Effector memory CD4-positive, alpha-beta T cell (primary cell): ENCODE data around the gene OR6B1.
"Not testable (repeated sequence)": the region's sequence is repeated elsewhere in the genome, so short reads cannot be mapped to it uniquely, and the experiment has no call there.

ENCODE experiments used
- DNase-seq, 3 donors: peaks; one replicate each; pipeline ENCODE4 v3.0.0-alpha.2; 2020
- H3K27ac ChIP-seq: 2 replicates; pipeline ENCODE4 v1.7.0; 2013; ENCODE audit warnings: mild to moderate bottlenecking, low read length, moderate library complexity; ENCODE audit not compliant: insufficient read depth, poor library complexity, severe bottlenecking
- H3K27me3 ChIP-seq: replicated peaks from 2 replicates; pipeline ENCODE4 v1.7.0; 2013; ENCODE audit warnings: mild to moderate bottlenecking, low read length; ENCODE audit not compliant: insufficient read depth, control insufficient read depth, poor library complexity, severe bottlenecking
- H3K36me3 ChIP-seq: 2 replicates; pipeline ENCODE4 v1.7.0; 2013; ENCODE audit warnings: mild to moderate bottlenecking, low read length, moderate library complexity; ENCODE audit not compliant: control insufficient read depth, insufficient read depth
- H3K4me1 ChIP-seq: 2 replicates; pipeline ENCODE4 v1.7.0; 2013; ENCODE audit warnings: low read length, mild to moderate bottlenecking; ENCODE audit not compliant: control insufficient read depth, insufficient read depth, poor library complexity, severe bottlenecking
- H3K4me3 ChIP-seq: 2 replicates; pipeline ENCODE4 v1.7.0; 2013; ENCODE audit warnings: low read length, low read depth, mild to moderate bottlenecking; ENCODE audit not compliant: insufficient read depth, poor library complexity, severe bottlenecking
- H3K9me3 ChIP-seq: 2 replicates; pipeline ENCODE4 v1.7.0; 2013; ENCODE audit warnings: mild to moderate bottlenecking, low read length, moderate library complexity; ENCODE audit not compliant: control insufficient read depth

The OR6B1 gene

DNA sequence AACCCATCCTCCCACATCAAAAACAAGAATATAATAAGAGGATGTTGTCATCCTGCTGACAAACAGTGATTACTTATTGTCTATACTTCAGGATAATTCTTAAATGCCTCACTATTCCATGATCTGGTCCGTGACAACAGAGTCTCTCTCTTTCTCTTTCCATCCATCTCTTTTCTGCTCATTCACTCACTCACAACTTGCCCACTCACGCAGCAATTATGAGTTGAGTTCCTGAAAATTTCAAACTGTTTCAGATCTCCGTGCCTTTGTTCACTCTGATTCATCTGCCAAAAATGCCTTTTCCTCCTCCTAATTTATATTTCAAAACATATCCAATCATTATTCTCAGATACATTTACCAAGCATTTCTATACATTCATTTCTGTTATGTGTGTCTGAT, 1.4 kb downstream of the OR6B1 start:
- Histone ChIP-seq H3K9me3 (no peaks in the 10 kb centered on the region), H3K4me1 (no peaks in the 10 kb centered on the region), H3K36me3 (no peaks in the 10 kb centered on the region), H3K27me3 (no peaks in the 10 kb centered on the region), H3K27ac (no peak overlapping the region), H3K4me3 (no peak overlapping the region)
- no peak for DNase-seq

GRCh38 chr7:144004703-144005102, 4.6 kb downstream of the OR6B1 start:
- H3K27ac ChIP-seq, result no peak overlapping the region
- no peaks in the 10 kb centered on the region for H3K36me3 ChIP-seq
- no peak for DNase-seq
- no peak overlapping the region for H3K4me3 ChIP-seq
- no peaks in the 10 kb centered on the region for H3K27me3 ChIP-seq
- H3K9me3 ChIP-seq, result no peaks in the 10 kb centered on the region
- no peaks in the 10 kb centered on the region for H3K4me1 ChIP-seq

- H3K9me3 ChIP-seq, result no peaks in the 10 kb centered on the region
- H3K4me3 ChIP-seq, result no peak overlapping the region
- H3K27ac ChIP-seq, result no peak overlapping the region
- no peaks in the 10 kb centered on the region for H3K27me3 ChIP-seq
- no peaks in the 10 kb centered on the region for H3K36me3 ChIP-seq
- H3K4me1 ChIP-seq, result no peaks in the 10 kb centered on the region
- no peak for DNase-seq
These were observed 6.0 kb downstream of the OR6B1 start for GRCh38 chr7:144006029-144006691.

DNA sequence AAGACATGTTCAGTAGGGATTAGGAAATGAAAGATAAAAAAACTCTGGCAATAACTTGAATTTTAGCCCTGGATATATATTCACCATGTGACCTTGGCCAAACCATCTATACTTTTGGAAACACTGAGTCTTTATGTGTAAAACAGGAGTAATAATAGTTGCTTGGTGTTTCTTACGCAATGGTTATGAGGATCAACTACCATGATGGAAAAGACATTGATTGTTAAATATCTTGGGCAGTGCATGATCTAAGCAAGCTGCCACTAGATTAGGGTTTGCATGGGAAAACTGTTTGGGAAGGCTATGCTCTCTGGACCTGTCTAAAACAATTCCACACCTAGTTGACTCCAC, 6.5 kb downstream of the OR6B1 start:
- Histone ChIP-seq H3K4me1 (no peaks in the 10 kb centered on the region), H3K4me3 (no peak overlapping the region), H3K36me3 (no peaks in the 10 kb centered on the region)

GRCh38 chr7:144009361-144009760, 9.2 kb downstream of the OR6B1 start:
- Histone ChIP-seq H3K9me3 (no peaks in the 10 kb centered on the region), H3K27me3 (no peaks in the 10 kb centered on the region), H3K4me1 (no peaks in the 10 kb centered on the region), H3K27ac (no peak overlapping the region), H3K36me3 (no peaks in the 10 kb centered on the region), H3K4me3 (no peak overlapping the region)
- DNase-seq, result no peak

More for the DNA sequence above, 6.5 kb downstream of the OR6B1 start:
- Histone ChIP-seq H3K27me3 (no peaks in the 10 kb centered on the region), H3K9me3 (no peaks in the 10 kb centered on the region), H3K27ac (no peak overlapping the region)
- no peak for DNase-seq

DNA sequence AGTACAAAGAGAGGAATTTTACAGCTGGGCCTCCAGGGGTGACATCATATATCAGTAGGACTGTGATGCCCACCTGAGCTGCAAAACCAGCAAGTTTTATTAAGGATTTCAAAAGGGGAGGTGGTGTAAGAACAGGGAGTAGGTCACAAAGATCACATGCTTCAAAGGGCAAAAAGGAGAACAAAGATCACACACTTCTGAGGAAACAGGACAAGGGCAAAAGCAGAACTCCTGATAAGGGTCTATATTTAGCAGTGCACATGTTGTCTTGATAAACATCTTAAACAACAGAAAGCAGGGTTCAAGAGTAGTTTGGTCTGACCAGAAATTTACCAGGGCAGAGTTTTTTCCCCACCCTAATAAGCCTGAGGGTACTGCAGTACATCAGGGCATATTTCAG, 9.9 kb downstream of the OR6B1 start:
- not testable (repeated sequence) for DNase-seq, H3K4me3 ChIP-seq, H3K27ac ChIP-seq, H3K4me1 ChIP-seq, H3K9me3 ChIP-seq, H3K27me3 ChIP-seq, H3K36me3 ChIP-seq

GRCh38 chr7:144010821-144011220, 10.7 kb downstream of the OR6B1 start:
- H3K36me3 ChIP-seq, H3K27ac ChIP-seq, H3K4me1 ChIP-seq, H3K4me3 ChIP-seq, DNase-seq, H3K27me3 ChIP-seq, H3K9me3 ChIP-seq: not testable (repeated sequence)

DNA sequence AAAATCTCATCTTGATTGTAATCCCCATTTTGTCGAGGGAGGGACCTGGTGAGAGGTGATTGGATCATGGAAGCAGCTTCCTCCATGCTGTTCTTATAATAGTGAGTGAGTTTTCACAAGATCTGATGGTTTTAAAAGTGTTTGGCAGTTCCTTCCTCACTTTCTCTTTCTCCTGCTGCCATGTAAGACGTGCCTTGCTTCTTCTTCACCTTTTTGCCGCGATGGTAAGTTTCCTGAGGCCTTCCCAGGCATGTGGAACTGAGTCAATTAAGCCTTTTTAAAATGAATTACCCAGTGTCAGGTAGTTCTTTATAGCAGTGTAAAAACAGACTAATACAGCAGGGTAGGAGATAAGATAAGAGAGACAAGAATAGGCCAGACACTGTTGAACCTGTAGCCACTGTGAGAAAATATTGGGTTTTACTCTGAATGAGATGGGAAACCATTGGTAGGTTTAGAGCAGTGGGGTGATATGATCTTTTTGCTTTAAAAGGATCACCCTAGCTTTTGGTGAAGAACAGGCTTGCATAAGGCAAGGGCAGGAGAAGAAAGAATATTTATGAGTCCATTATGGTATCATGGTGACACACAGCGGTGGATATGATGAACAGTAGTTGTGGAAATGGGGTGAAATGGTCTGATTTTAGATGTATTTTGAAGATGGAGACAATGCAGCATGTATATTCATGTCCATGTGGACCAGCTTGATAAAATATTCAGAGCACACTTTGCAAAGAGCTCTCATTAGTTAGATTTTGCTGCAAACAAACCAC, 11.5 kb downstream of the OR6B1 start:
- Histone ChIP-seq H3K27ac (no peak overlapping the region), H3K4me1 (no peaks in the 10 kb centered on the region), H3K36me3 (no peaks in the 10 kb centered on the region), H3K27me3 (no peaks in the 10 kb centered on the region), H3K4me3 (no peak overlapping the region), H3K9me3 (no peaks in the 10 kb centered on the region)
- no peak for DNase-seq

- Histone ChIP-seq H3K27me3 (no peaks in the 10 kb centered on the region), H3K9me3 (no peaks in the 10 kb centered on the region), H3K36me3 (no peaks in the 10 kb centered on the region), H3K4me1 (no peaks in the 10 kb centered on the region), H3K4me3 (no peak overlapping the region), H3K27ac (no peak overlapping the region)
- DNase-seq, result no peak
These were observed 17.9 kb downstream of the OR6B1 start for GRCh38 chr7:144018065-144018464.

GRCh38 chr7:144019457-144019856, 19.3 kb downstream of the OR6B1 start:
- H3K4me1 ChIP-seq, result no peaks in the 10 kb centered on the region
- DNase-seq, result no peak
- H3K36me3 ChIP-seq, result no peaks in the 10 kb centered on the region
- H3K9me3 ChIP-seq, result no peaks in the 10 kb centered on the region
- no peak overlapping the region for H3K27ac ChIP-seq
- no peaks in the 10 kb centered on the region for H3K27me3 ChIP-seq
- H3K4me3 ChIP-seq, result no peak overlapping the region
